ENCODE data around the gene KLHL15. TPM values are rescaled to one million over a fixed set of nuclear protein-coding genes. Genes with fewer than 3 reads are reported as not detected.

KLHL15 gene
- total and polyA plus RNA-seq, 2 of the 13 experiments (the other 11 are each of a cell fraction or from before 2014, with no cell fraction given), result 2.8 to 5.5 TPM

- ChIA-PET CTCF (ENCODE audit: low intra/inter-chr PET ratio, low total read pairs) (no interaction called here), POLR2A (no interaction called here)
- WGBS (ENCODE audit: low lambda C conversion rate), result 6% methylated on average over 2 of the region's 5 CpGs
- no peak overlapping the region for H3K27ac ChIP-seq (ENCODE audit: extremely low read length, insufficient read depth, low read length)
- H2AFZ ChIP-seq (ENCODE audit: low read length), result no peak overlapping the region
- no peak for ATAC-seq
- H3K27me3 ChIP-seq (ENCODE audit: control insufficient read depth in 1 of 2, insufficient read depth in 2 of 2, low read length in 2 of 2), result no peaks in the 10 kb centered on the region
- no peaks in the 10 kb centered on the region for H3K79me2 ChIP-seq (ENCODE audit: insufficient read depth, low read length)
- no peaks in the 10 kb centered on the region for H4K20me1 ChIP-seq (ENCODE audit: insufficient read depth, low read length)
- no peaks in the 10 kb centered on the region for H3K36me3 ChIP-seq (replicated peaks in 1 of 2; ENCODE audit: control insufficient read depth in 1 of 2, insufficient read depth in 2 of 2, low read length in 2 of 2)
- in situ Hi-C loops (cut with HindIII; ENCODE audit: extremely low pct_ligation_motif_present, low pct_unique_long_range_greater_than_20kb) (no loop called here), intact Hi-C loops (cut with micrococcal nuclease; ENCODE audit: unreplicated experiment) (no loop called here)
- no peak overlapping the region for H3K4me2 ChIP-seq (ENCODE audit: low read depth, low read length)
- H3K4me3 ChIP-seq (replicated peaks in 1 of 3; ENCODE audit: insufficient read depth in 1 of 3, low read depth in 2 of 3, low read length in 3 of 3), result no peak overlapping the region
- no peaks in the 10 kb centered on the region for H3K4me1 ChIP-seq (ENCODE audit: insufficient read depth, low read length)
- FAIRE-seq, result no peak
- no TSS peak for BruUV-seq (replicated peaks)
- DNase-seq (ENCODE audit: low spot score), result no peak
- no peak overlapping the region for H3K9ac ChIP-seq (ENCODE audit: insufficient read depth, low read depth, low read length)
- no peaks in the 10 kb centered on the region for H3K9me3 ChIP-seq (ENCODE audit: low read length)
- TF ChIP-seq ZNF784 (CRISPR knock-in tag; IDR thresholded peaks at IDR 0.05; ENCODE audit: borderline replicate concordance) (no peak), XBP1 (CRISPR knock-in tag; IDR thresholded peaks at IDR 0.05) (no peak), PRDM15 (CRISPR knock-in tag; IDR thresholded peaks at IDR 0.05) (no peak), ZNF543 (CRISPR knock-in tag; IDR thresholded peaks at IDR 0.05) (no peak), MNT (IDR thresholded peaks at IDR 0.05) (no peak), MXD4 (CRISPR knock-in tag; IDR thresholded peaks at IDR 0.05) (no peak), ZNF850 (CRISPR knock-in tag; conservative IDR thresholded peaks at IDR 0.05) (no peak), ETS1 (CRISPR knock-in tag; IDR thresholded peaks at IDR 0.05) (no peak), FOSL1 (CRISPR knock-in tag; IDR thresholded peaks at IDR 0.05; ENCODE audit: borderline replicate concordance) (no peak), ZNF143 (CRISPR knock-in tag; IDR thresholded peaks at IDR 0.05) (no peak), NCOA1 (CRISPR knock-in tag; IDR thresholded peaks at IDR 0.05) (no peak), NFIB (CRISPR knock-in tag; IDR thresholded peaks at IDR 0.05; ENCODE audit: borderline replicate concordance) (no peak), ZFP37 (CRISPR knock-in tag; IDR thresholded peaks at IDR 0.05; ENCODE audit: borderline replicate concordance) (no peak), MXD3 (CRISPR knock-in tag; IDR thresholded peaks at IDR 0.05) (no peak), ZNF75D (CRISPR knock-in tag; IDR thresholded peaks at IDR 0.05; ENCODE audit: borderline replicate concordance) (no peak), ZNF550 (CRISPR knock-in tag; IDR thresholded peaks at IDR 0.05; ENCODE audit: borderline replicate concordance) (no peak), HDAC1 (CRISPR knock-in tag; IDR thresholded peaks at IDR 0.05) (no peak), HNRNPH1 (optimal IDR thresholded peaks at IDR 0.05; ENCODE audit: low read depth, low read length) (no peak)
Measured at GRCh38 chrX:23964191-23964590, 62.8 kb downstream of the KLHL15 start.

Measured in HepG2 (cell line).